K562 (cell line): ENCODE data around the gene COA4. TPM values are rescaled to one million over a fixed set of nuclear protein-coding genes. Genes with fewer than 3 reads are reported as not detected.

Experiments used
- ATAC-seq: fragments of 200-7000 bp; cut with Tn5 transposase; 3 replicates; pipeline ENCODE4 v1.9.1; 2020; ENCODE audit warnings: moderate library complexity
- BruUV-seq: library from RNA; stranded (reverse); fragments of 400-500 nt; replicated peaks from 2 replicates; lab custom pipeline; 2021; lab: Mats Ljungman, UMichigan
- CTCF ChIA-PET: fragments of 300-600 bp; formaldehyde crosslinking; extraction: SDS; loops from one replicate; lab custom pipeline; 2021; ENCODE audit warnings: low intra/inter-chr PET ratio; lab: Yijun Ruan, JAX
- POLR2A ChIA-PET: fragments of 300-600, 350-650 bp; sonication (Branson Sonifier 250); formaldehyde crosslinking; extraction: SDS; loops from one replicate; lab custom pipeline; 2021; ENCODE audit warnings: antibody characterized with exemption, inconsistent platforms; lab: Yijun Ruan, JAX
- DNase-seq, 4 experiments: peaks; one replicate each; pipeline versions ENCODE4 v3.0.0 to v3.0.0-alpha.2; 2011 to 2018; ENCODE audit warnings: low spot score in 3 of 4, mixed read lengths in 3 of 4; ENCODE audit errors: extremely low read depth in 1 of 4
- FAIRE-seq: peaks from 2 replicates; lab custom pipeline; 2011; peaks lifted over from hg19 to GRCh38; lab: Jason Lieb, UNC
- H2AFZ ChIP-seq: 2 replicates; pipeline ENCODE4 v1.6.0; 2011; ENCODE audit warnings: low read depth, low read length, control low read depth, inconsistent platforms
- H3K27ac ChIP-seq: fragments of 200-600 bp; 3 replicates; pipeline ENCODE4 v1.8.0; 2011; ENCODE audit warnings: low read depth, mild to moderate bottlenecking, control low read depth, inconsistent platforms, low read length, moderate library complexity, mixed read lengths; ENCODE audit errors: extremely low read depth
- H3K27me3 ChIP-seq, 2 experiments: fragments of 300-600 bp in 1 of 2; 2 replicates in 1 of 2; 3 replicates in 1 of 2; pipeline versions ENCODE4 v1.6.0 to v1.8.0; 2011; ENCODE audit warnings: inconsistent platforms in 2 of 2, low read length in 2 of 2, mild to moderate bottlenecking in 1 of 2, mixed read lengths in 1 of 2, moderate library complexity in 1 of 2; ENCODE audit not compliant: control insufficient read depth in 2 of 2, insufficient read depth in 2 of 2
- H3K36me3 ChIP-seq: fragments of 300-600 bp; 3 replicates; pipeline ENCODE4 v1.8.0; 2011; ENCODE audit warnings: mild to moderate bottlenecking, low read length, inconsistent platforms; ENCODE audit not compliant: control insufficient read depth, insufficient read depth
- H3K4me1 ChIP-seq, 2 experiments: fragments of 200-600 bp in 1 of 2; replicated peaks in 1 of 2; 2 replicates in 1 of 2; 3 replicates in 1 of 2; pipeline versions ENCODE4 v1.5.1 to v1.8.0; 2011; ENCODE audit warnings: inconsistent platforms in 2 of 2, low read length in 2 of 2, mild to moderate bottlenecking in 1 of 2, mixed read lengths in 1 of 2, moderate library complexity in 1 of 2; ENCODE audit not compliant: control insufficient read depth in 2 of 2, insufficient read depth in 2 of 2
- H3K4me2 ChIP-seq: 2 replicates; pipeline ENCODE4 v1.6.1; 2011; ENCODE audit warnings: low read length, control low read depth, inconsistent platforms, mixed read lengths; ENCODE audit not compliant: insufficient read depth
- H3K4me3 ChIP-seq: fragments of 200-600 bp; sonication (generic), shearing (Covaris generic); 2 replicates; pipeline ENCODE4 v1.5.1; 2016; ENCODE audit warnings: control low read depth, inconsistent platforms
- H3K79me2 ChIP-seq: fragments of 200-600 bp; 3 replicates; pipeline ENCODE4 v1.8.0; 2011; ENCODE audit warnings: low read length, inconsistent platforms; ENCODE audit not compliant: control insufficient read depth, insufficient read depth
- H3K9ac ChIP-seq, 2 experiments: 2 replicates each; pipeline versions ENCODE4 v1.6.0 to v1.6.1; 2011; ENCODE audit warnings: low read depth in 2 of 2, low read length in 2 of 2, control low read depth in 1 of 2, inconsistent platforms in 1 of 2, mild to moderate bottlenecking in 1 of 2, mixed read lengths in 1 of 2; ENCODE audit not compliant: insufficient read depth in 1 of 2
- H3K9me1 ChIP-seq: one replicate; pipeline ENCODE4 v1.6.0; 2011; ENCODE audit warnings: inconsistent platforms, mild to moderate bottlenecking, low read length, moderate library complexity; ENCODE audit not compliant: control insufficient read depth, insufficient read depth
- H3K9me3 ChIP-seq: replicated peaks from 2 replicates; pipeline ENCODE4 v1.5.1; 2011; ENCODE audit warnings: low read depth, low read length, inconsistent platforms; ENCODE audit not compliant: control insufficient read depth, insufficient read depth
- H4K20me1 ChIP-seq: replicated peaks from 2 replicates; pipeline ENCODE4 v1.6.1; 2011; ENCODE audit warnings: low read length, inconsistent platforms, mixed read lengths; ENCODE audit not compliant: control insufficient read depth, insufficient read depth
- CHD2 ChIP-seq: IDR thresholded peaks from 2 replicates; pipeline ENCODE4 v1.6.1; 2011; ENCODE audit warnings: low read depth, low read length
- EZH2 ChIP-seq: IDR thresholded peaks from 2 replicates; pipeline ENCODE4 v1.6.1; 2012; ENCODE audit warnings: low read depth, mild to moderate bottlenecking, inconsistent platforms, low read length, borderline replicate concordance
- NEUROD1 ChIP-seq: fragments of 150-350 bp; IDR thresholded peaks from 2 replicates; pipeline ENCODE4 v1.6.1; 2014; ENCODE audit warnings: borderline replicate concordance, low read length, low read depth; ENCODE audit not compliant: partially characterized antibody
- TBP ChIP-seq: optimal IDR thresholded peaks from 2 replicates; pipeline ENCODE3; 2011; ENCODE audit warnings: low read depth, low read length, improper control_type of control experiment
- TCF7 ChIP-seq: sonication (generic); IDR thresholded peaks from 2 replicates; pipeline ENCODE4 v1.6.1; 2016; ENCODE audit warnings: antibody characterized with exemption, borderline replicate concordance
- ZNF165 ChIP-seq: fragments of 250-450 bp; sonication (Bioruptor Pico); IDR thresholded peaks from 2 replicates; pipeline ENCODE4 v1.4.0; 2020; ENCODE audit warnings: borderline replicate concordance
- ZNF655 ChIP-seq: fragments of 250-450 bp; sonication (Bioruptor Pico); IDR thresholded peaks from 2 replicates; pipeline ENCODE4 v1.5.0; 2021
- WGBS: fragments of 100-300 bp; shearing (Covaris generic); methylation state at CpG from one replicate; pipeline ENCODE4 v1.1.6; 2016; ENCODE audit warnings: low coverage, mixed read lengths; ENCODE audit not compliant: insufficient coverage; ENCODE audit errors: missing lambda C conversion rate; 5-methylcytosine and 5-hydroxymethylcytosine counted together
- in situ Hi-C: fragments of 300-500 bp; cut with MboI; formaldehyde crosslinking; loops from 4 replicates; pipeline ENCODE4 v1.15.0; 2018; ENCODE audit warnings: inconsistent platforms, mixed read lengths
- intact Hi-C: fragments of 100-400 bp; cut with micrococcal nuclease; formaldehyde crosslinking; loops from 2 replicates; pipeline ENCODE4 v1.14.2; 2022
- polyA plus RNA-seq, 8 experiments: library from polyadenylated mRNA; depleted of rRNA in 4 of 8; stranded (reverse) in 5 of 8; unstranded in 3 of 8; fragments of >200 nt; fragmentation: Nextera tagmentation in 2 of 8; fragmentation: Illumina TruSeq in 1 of 8; extraction: Ambion mirVana in 2 of 8; extraction: Trizol in 1 of 8; gene quantifications; 2 replicates each; pipeline versions ENCODE4 v1.2.1 to v1.2.3, GENCODE V29; 2011 to 2014; ENCODE audit warnings: inconsistent platforms in 1 of 8, missing spikeins in 1 of 8
- total RNA-seq, 7 experiments: library from RNA; depleted of rRNA in 6 of 7; stranded (reverse); fragments of >200 nt in 6 of 7; fragmentation: Illumina TruSeq in 2 of 7; extraction: Trizol in 2 of 7; gene quantifications; 2 replicates each; pipeline versions ENCODE4 v1.2.1 to v1.2.3, GENCODE V29; 2011 to 2021; ENCODE audit warnings: low replicate concordance in 1 of 7

COA4 gene
- total and polyA plus RNA-seq, 9 of the 15 experiments (the other 6 are each of a cell fraction or from before 2014, with no cell fraction given), result 108 to 255 (median 152) TPM

- H3K79me2 ChIP-seq, result no peaks in the 10 kb centered on the region
- H3K4me1 ChIP-seq, result no peaks in the 10 kb centered on the region
- intact Hi-C loops, result no loop called here
- WGBS, result 72% methylated on average over 2 of the region's 2 CpGs
- H3K9me1 ChIP-seq, result no peaks in the 10 kb centered on the region
- H3K36me3 ChIP-seq, result peaks cover 29% of the 10 kb centered on the region; the same call in 2 of the 3 replicates
- BruUV-seq, result no TSS peak
- H3K9me3 ChIP-seq, result no peaks in the 10 kb centered on the region
- FAIRE-seq (no peak), ATAC-seq (no peak), DNase-seq (no peak)
- in situ Hi-C loops, result no loop called here
- H3K27ac ChIP-seq, result no peak overlapping the region
- H4K20me1 ChIP-seq, result no peaks in the 10 kb centered on the region
- no peak overlapping the region for H2AFZ ChIP-seq
- TF ChIP-seq TBP (no peak), EZH2 (no peak), ZNF655 (no peak), ZNF165 (CRISPR knock-in tag) (no peak), TCF7 (no peak), NEUROD1 (no peak), CHD2 (no peak)
- TF ChIP-seq, all 486 proteins: peak for 0
- CTCF ChIA-PET, result no interaction called here
- POLR2A ChIA-PET, result interaction anchor here (0.7 to 1.5 kb wide), 2 partner anchors 8 to 48 kb away, joined by 3 to 5 read pairs; no protein-coding TSS in a partner anchor
- Histone ChIP-seq H3K9ac (no peak overlapping the region), H3K4me3 (no peak overlapping the region), H3K4me2 (no peak overlapping the region), H3K27me3 (no peaks in the 10 kb centered on the region)
These were observed 43.6 kb downstream of the COA4 start for GRCh38 chr11:73833067-73833466.
